MCF 10A (cell line): ENCODE data around the gene RSPO4. TPM values are rescaled to one million over a fixed set of nuclear protein-coding genes. Genes with fewer than 3 reads are reported as not detected.

Experiments
- BruUV-seq: library from RNA; stranded (reverse); fragments of 400-500 nt; replicated peaks from 2 replicates; lab custom pipeline; 2021; lab: Mats Ljungman, UMichigan
- CTCF ChIA-PET: fragments of 300-600 bp; sonication (Branson Sonifier 250); formaldehyde crosslinking; extraction: SDS; loops from one replicate; lab custom pipeline; 2021; ENCODE audit warnings: antibody characterized with exemption, inconsistent platforms; lab: Yijun Ruan, JAX
- POLR2A ChIA-PET: fragments of 300-600, 350-650 bp; sonication (Branson Sonifier 250); formaldehyde crosslinking; extraction: SDS; loops from one replicate; lab custom pipeline; 2020; ENCODE audit warnings: antibody characterized with exemption, inconsistent platforms; lab: Yijun Ruan, JAX
- DNase-seq: peaks from one replicate; pipeline ENCODE4 v3.0.0-alpha.2; 2018; ENCODE audit not compliant: unreplicated experiment
- H3K27ac Mint-ChIP-seq: one replicate; pipeline ENCODE4 v1.8.0; 2022; ENCODE audit warnings: mild to moderate bottlenecking, low read depth, mixed read lengths; ENCODE audit not compliant: unreplicated experiment
- H3K27me3 Mint-ChIP-seq: one replicate; pipeline ENCODE4 v1.8.0; 2022; ENCODE audit warnings: mixed read lengths; ENCODE audit not compliant: insufficient read depth, unreplicated experiment
- H3K36me3 Mint-ChIP-seq: one replicate; pipeline ENCODE4 v1.8.0; 2022; ENCODE audit warnings: mild to moderate bottlenecking, moderate library complexity, mixed read lengths; ENCODE audit not compliant: insufficient read depth, unreplicated experiment
- H3K4me1 Mint-ChIP-seq: one replicate; pipeline ENCODE4 v1.8.0; 2022; ENCODE audit warnings: mixed read lengths; ENCODE audit not compliant: insufficient read depth, unreplicated experiment
- H3K4me3 Mint-ChIP-seq: one replicate; pipeline ENCODE4 v1.8.0; 2022; ENCODE audit warnings: mild to moderate bottlenecking, moderate library complexity, mixed read lengths; ENCODE audit not compliant: unreplicated experiment
- H3K9me3 Mint-ChIP-seq: one replicate; pipeline ENCODE4 v1.8.0; 2022; ENCODE audit warnings: mixed read lengths; ENCODE audit not compliant: unreplicated experiment
- intact Hi-C: fragments of 100-400 bp; cut with micrococcal nuclease; formaldehyde crosslinking; loops from 2 replicates; pipeline ENCODE4 v1.14.1; 2022
- total RNA-seq: library from RNA; stranded (reverse); gene quantifications from 2 replicates; pipeline ENCODE4 v1.2.3, GENCODE V29; 2022
- TF ChIP-seq, protein P1 (sequence below): fragments of 200-600 bp; IDR thresholded peaks from one replicate; pipeline ENCODE4 v1.8.0; 2022; ENCODE audit warnings: antibody characterized with exemption, mild to moderate bottlenecking; ENCODE audit not compliant: unreplicated experiment

RSPO4 gene
- total RNA-seq, 1 experiment from 2014 or later: not detected

DNA sequence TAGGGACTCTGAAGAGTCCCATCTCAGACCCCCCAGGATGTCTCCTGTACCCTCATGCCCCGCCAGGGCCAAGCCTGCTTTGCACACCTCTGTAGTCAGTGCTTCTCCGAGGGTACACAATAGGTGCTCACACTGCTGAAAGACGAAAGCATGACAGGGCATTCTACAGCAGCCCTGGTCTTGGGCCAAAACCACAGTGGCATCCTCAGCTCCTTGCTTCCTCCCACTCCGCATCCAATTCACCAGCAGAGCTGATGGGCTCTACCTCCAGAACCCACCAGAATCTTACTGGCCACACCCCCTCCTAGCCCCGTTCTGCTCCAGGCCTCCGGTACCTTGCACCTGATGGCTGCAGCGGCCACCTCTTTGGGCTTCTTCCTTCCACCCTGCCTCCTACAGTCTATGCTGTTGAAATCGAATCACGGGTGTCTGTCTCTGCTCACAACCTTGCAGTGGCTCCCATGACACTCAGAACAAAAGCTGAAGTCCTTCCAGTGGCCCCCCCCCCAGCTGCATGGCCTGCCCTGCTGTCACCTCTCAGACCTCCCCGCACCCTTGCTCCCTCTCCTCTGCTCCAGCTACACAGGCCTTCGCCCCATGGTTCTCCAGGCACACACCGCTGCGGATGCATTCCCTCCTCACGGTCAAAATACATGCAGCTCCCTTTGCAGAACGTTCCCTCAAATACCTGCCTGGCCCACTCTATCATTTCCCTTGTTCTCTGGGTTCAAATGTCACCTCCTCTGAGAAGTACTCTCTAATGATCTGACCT, 87.2 kb downstream of the RSPO4 start:
- H3K36me3 Mint-ChIP-seq: no peaks in the 10 kb centered on the region
- no TSS peak for BruUV-seq
- peaks cover 5% of the 10 kb centered on the region for H3K4me1 Mint-ChIP-seq
- ChIA-PET POLR2A (no interaction called here), CTCF (interaction anchor here (0.6 to 1.0 kb wide), 4 partner anchors 38 to 147 kb away, joined by 3 to 6 read pairs (median 4); partner anchors contain the start of gene SLC52A3)
- intact Hi-C loops: no loop called here
- TF ChIP-seq, protein P1, sequence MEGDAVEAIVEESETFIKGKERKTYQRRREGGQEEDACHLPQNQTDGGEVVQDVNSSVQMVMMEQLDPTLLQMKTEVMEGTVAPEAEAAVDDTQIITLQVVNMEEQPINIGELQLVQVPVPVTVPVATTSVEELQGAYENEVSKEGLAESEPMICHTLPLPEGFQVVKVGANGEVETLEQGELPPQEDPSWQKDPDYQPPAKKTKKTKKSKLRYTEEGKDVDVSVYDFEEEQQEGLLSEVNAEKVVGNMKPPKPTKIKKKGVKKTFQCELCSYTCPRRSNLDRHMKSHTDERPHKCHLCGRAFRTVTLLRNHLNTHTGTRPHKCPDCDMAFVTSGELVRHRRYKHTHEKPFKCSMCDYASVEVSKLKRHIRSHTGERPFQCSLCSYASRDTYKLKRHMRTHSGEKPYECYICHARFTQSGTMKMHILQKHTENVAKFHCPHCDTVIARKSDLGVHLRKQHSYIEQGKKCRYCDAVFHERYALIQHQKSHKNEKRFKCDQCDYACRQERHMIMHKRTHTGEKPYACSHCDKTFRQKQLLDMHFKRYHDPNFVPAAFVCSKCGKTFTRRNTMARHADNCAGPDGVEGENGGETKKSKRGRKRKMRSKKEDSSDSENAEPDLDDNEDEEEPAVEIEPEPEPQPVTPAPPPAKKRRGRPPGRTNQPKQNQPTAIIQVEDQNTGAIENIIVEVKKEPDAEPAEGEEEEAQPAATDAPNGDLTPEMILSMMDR: no peak
- no peak overlapping the region for H3K4me3 Mint-ChIP-seq
- peaks cover 34% of the 10 kb centered on the region for H3K27me3 Mint-ChIP-seq
- DNase-seq: peak; percentile 28
- no peak overlapping the region for H3K27ac Mint-ChIP-seq
- H3K9me3 Mint-ChIP-seq: no peaks in the 10 kb centered on the region

DNA sequence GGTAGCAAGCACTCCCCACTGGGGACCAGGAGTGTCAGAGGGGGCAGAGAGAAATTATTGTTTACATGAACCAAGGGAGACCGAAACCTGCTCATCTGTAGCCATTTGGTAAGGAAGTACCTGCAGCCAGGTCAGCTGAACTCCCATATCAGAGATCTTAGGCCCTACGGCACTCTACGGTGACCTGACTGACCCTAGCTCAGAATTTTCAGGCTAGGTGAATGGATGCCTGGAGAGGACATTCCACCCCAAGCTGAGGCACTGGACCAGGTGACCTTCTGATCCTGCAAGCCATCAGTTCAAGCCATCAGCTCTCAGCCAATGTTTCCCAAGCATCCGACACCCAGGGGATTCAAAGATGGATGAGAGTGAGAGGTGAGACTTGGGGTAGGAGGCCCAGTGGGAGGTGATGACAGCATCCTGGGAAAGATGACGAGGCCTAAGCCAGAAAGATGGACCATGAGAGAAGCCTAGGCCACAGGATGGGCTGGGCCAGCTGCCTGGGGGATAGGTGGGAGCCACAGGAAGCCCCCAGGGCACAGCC, 88.7 kb downstream of the RSPO4 start:
- BruUV-seq: no TSS peak
- intact Hi-C loops: no loop called here

DNA sequence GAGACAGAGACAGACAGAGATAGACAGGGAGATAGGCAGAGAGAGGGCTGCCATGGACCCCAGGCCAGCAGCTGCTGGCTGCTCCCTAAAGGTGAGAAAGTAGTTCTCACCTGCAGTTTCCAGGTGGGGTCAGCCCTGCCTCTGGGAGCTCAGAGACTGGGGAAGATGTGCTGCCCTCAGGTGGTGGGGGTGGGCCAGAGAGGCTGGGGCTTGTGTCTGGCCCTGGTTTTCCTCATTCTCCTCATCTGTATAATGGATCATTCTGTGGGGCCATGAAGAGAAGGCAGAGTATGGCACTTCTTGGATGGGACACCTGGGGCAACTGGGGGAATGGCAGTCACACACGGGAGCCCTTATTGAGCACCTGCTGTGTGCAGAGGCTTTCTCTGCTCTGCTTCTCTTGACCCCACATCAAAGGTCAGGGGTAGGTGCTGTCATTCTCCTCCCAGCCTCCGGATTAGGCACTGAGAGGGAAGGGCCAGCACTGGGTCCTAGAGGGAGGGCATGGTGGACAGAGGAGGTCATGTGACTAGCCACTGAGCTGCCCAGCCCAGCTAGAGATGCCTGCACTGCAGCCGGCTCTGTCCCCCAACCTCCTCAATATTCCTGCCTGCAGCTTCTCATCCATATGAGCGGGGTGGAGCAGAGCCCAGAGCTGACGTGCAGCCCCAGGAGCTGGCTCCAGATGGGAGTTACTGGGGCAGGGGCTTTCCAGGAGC, 90.1 kb downstream of the RSPO4 start:
- TF ChIP-seq, protein P1: no peak
- DNase-seq: no peak
- no peak overlapping the region for H3K4me3 Mint-ChIP-seq
- peaks cover 34% of the 10 kb centered on the region for H3K27me3 Mint-ChIP-seq
- intact Hi-C loops: no loop called here
- peaks cover 5% of the 10 kb centered on the region for H3K4me1 Mint-ChIP-seq
- no TSS peak for BruUV-seq
- H3K27ac Mint-ChIP-seq: no peak overlapping the region
- H3K9me3 Mint-ChIP-seq: no peaks in the 10 kb centered on the region
- H3K36me3 Mint-ChIP-seq: no peaks in the 10 kb centered on the region
- CTCF ChIA-PET: interaction anchor here (0.6 to 2.1 kb wide), 6 partner anchors 11 to 112 kb away, joined by 3 to 5 read pairs (median 4); no protein-coding TSS in a partner anchor
- POLR2A ChIA-PET: no interaction called here

More for the DNA sequence above, 88.7 kb downstream of the RSPO4 start:
- Mint-ChIP-seq H3K27ac (no peak overlapping the region), H3K4me1 (peaks cover 5% of the 10 kb centered on the region), H3K9me3 (no peaks in the 10 kb centered on the region), H3K4me3 (no peak overlapping the region), H3K27me3 (peaks cover 34% of the 10 kb centered on the region), H3K36me3 (no peaks in the 10 kb centered on the region)
- TF ChIP-seq, protein P1: no peak
- DNase-seq: no peak
- ChIA-PET POLR2A (no interaction called here), CTCF (interaction anchor here (1.3 to 2.1 kb wide), 2 partner anchors 43 to 95 kb away, joined by 4 to 5 read pairs; no protein-coding TSS in a partner anchor)
